HepG2 (cell line): Measurements from ENCODE around the gene HUNK. TPM values are rescaled to one million over a fixed set of nuclear protein-coding genes. Genes with fewer than 3 reads are reported as not detected.
A peak's percentile ranks its signal among the peaks of the same experiment; 100 is the strongest.

ENCODE experiments used
- BRD4 ChIP-seq: sonication (generic); formaldehyde crosslinking; IDR thresholded peaks from 2 replicates; pipeline ENCODE4 v1.4.0; 2020; ENCODE audit warnings: missing genetic modification reagents
- CREB1 ChIP-seq, 2 experiments: fragments of 450-650 bp in 1 of 2; IDR thresholded peaks; 2 replicates each; pipeline ENCODE4 v1.6.1; 2016 to 2017; ENCODE audit warnings: control low read depth in 1 of 2, mild to moderate bottlenecking in 1 of 2, missing compliant biosample characterization in 1 of 2, missing genetic modification characterization in 1 of 2
- IKZF1 ChIP-seq: fragments of 450-650 bp; IDR thresholded peaks from 2 replicates; pipeline ENCODE4 v1.7.1; 2016
- ONECUT2 ChIP-seq: sonication (generic); formaldehyde crosslinking; IDR thresholded peaks from 2 replicates; pipeline ENCODE4 v1.4.0; 2020; ENCODE audit warnings: missing genetic modification reagents
- ZFP41 ChIP-seq: sonication (generic); formaldehyde crosslinking; IDR thresholded peaks from 2 replicates; pipeline ENCODE4 v1.4.0; 2020; ENCODE audit warnings: mild to moderate bottlenecking, missing genetic modification reagents, borderline replicate concordance
- polyA plus RNA-seq, 8 experiments: library from polyadenylated mRNA; depleted of rRNA in 3 of 8; stranded (reverse) in 7 of 8; unstranded in 1 of 8; fragments of >200 nt; fragmentation: Illumina TruSeq in 4 of 8; extraction: Trizol in 4 of 8; gene quantifications; 2 replicates each; pipeline versions ENCODE4 v1.2.1 to v1.2.3, GENCODE V29; 2011 to 2016; ENCODE audit warnings: low read depth in 4 of 8, missing spikeins in 1 of 8, mixed read lengths in 1 of 8; ENCODE audit not compliant: insufficient read depth in 1 of 8
- total RNA-seq, 5 experiments: library from RNA; depleted of rRNA; stranded (reverse); fragments of >200 nt; fragmentation: Illumina TruSeq; extraction: Trizol; gene quantifications; 2 replicates each; pipeline ENCODE4 v1.2.3, GENCODE V29; 2016; ENCODE audit warnings: low read depth in 1 of 5
- TF ChIP-seq, protein P1 (sequence below): IDR thresholded peaks from 2 replicates; pipeline ENCODE4 v1.6.1; 2016; ENCODE audit warnings: low read depth, missing genetic modification reagents, missing compliant biosample characterization
- TF ChIP-seq, protein P2 (sequence below): sonication (generic); formaldehyde crosslinking; IDR thresholded peaks from 2 replicates; pipeline ENCODE4 v1.4.0; 2020; ENCODE audit warnings: mild to moderate bottlenecking, missing genetic modification reagents
- TF ChIP-seq, protein P3 (sequence below): IDR thresholded peaks from 2 replicates; pipeline ENCODE4 v1.6.1; 2012; ENCODE audit warnings: low read depth, low read length, improper control_type of control experiment
- TF ChIP-seq, protein P4 (sequence below): IDR thresholded peaks from 2 replicates; pipeline ENCODE4 v1.6.1; 2016

Gene HUNK
- total and polyA plus RNA-seq, 2 of the 13 experiments (the other 11 are each of a cell fraction or from before 2014, with no cell fraction given) = 1.8 to 1.9 TPM

DNA sequence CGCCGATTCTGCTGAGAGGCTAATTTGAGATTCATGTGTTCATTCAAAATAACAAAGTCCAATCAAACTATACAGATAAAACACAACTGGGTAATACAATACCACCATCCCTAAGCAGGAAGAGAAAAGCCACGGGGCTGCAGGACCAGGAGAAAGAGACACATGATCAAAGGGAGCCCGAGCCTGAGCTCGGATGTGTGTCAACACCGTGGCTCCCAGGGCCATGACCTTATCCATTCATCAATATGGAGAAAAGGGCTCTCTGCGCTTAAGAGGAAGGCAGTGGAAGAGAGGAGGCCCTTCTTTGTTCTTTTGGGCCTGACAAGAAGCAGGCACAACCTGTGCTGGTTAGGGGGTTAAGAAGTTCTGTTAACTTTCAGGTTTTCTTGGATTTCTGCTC lies 56.7 kb downstream of the HUNK start (continued):
- TF ChIP-seq, protein P1, sequence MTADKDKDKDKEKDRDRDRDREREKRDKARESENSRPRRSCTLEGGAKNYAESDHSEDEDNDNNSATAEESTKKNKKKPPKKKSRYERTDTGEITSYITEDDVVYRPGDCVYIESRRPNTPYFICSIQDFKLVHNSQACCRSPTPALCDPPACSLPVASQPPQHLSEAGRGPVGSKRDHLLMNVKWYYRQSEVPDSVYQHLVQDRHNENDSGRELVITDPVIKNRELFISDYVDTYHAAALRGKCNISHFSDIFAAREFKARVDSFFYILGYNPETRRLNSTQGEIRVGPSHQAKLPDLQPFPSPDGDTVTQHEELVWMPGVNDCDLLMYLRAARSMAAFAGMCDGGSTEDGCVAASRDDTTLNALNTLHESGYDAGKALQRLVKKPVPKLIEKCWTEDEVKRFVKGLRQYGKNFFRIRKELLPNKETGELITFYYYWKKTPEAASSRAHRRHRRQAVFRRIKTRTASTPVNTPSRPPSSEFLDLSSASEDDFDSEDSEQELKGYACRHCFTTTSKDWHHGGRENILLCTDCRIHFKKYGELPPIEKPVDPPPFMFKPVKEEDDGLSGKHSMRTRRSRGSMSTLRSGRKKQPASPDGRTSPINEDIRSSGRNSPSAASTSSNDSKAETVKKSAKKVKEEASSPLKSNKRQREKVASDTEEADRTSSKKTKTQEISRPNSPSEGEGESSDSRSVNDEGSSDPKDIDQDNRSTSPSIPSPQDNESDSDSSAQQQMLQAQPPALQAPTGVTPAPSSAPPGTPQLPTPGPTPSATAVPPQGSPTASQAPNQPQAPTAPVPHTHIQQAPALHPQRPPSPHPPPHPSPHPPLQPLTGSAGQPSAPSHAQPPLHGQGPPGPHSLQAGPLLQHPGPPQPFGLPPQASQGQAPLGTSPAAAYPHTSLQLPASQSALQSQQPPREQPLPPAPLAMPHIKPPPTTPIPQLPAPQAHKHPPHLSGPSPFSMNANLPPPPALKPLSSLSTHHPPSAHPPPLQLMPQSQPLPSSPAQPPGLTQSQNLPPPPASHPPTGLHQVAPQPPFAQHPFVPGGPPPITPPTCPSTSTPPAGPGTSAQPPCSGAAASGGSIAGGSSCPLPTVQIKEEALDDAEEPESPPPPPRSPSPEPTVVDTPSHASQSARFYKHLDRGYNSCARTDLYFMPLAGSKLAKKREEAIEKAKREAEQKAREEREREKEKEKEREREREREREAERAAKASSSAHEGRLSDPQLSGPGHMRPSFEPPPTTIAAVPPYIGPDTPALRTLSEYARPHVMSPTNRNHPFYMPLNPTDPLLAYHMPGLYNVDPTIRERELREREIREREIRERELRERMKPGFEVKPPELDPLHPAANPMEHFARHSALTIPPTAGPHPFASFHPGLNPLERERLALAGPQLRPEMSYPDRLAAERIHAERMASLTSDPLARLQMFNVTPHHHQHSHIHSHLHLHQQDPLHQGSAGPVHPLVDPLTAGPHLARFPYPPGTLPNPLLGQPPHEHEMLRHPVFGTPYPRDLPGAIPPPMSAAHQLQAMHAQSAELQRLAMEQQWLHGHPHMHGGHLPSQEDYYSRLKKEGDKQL (CRISPR knock-in tag) = no peak
- no peak for TF ChIP-seq IKZF1
- peak; percentile 74 for TF ChIP-seq ONECUT2 (CRISPR knock-in tag)
- TF ChIP-seq CREB1 (IDR thresholded peaks at IDR 0.05) = no peak
- no peak for TF ChIP-seq CREB1 (CRISPR knock-in tag; IDR thresholded peaks at IDR 0.05)
- TF ChIP-seq, protein P2, sequence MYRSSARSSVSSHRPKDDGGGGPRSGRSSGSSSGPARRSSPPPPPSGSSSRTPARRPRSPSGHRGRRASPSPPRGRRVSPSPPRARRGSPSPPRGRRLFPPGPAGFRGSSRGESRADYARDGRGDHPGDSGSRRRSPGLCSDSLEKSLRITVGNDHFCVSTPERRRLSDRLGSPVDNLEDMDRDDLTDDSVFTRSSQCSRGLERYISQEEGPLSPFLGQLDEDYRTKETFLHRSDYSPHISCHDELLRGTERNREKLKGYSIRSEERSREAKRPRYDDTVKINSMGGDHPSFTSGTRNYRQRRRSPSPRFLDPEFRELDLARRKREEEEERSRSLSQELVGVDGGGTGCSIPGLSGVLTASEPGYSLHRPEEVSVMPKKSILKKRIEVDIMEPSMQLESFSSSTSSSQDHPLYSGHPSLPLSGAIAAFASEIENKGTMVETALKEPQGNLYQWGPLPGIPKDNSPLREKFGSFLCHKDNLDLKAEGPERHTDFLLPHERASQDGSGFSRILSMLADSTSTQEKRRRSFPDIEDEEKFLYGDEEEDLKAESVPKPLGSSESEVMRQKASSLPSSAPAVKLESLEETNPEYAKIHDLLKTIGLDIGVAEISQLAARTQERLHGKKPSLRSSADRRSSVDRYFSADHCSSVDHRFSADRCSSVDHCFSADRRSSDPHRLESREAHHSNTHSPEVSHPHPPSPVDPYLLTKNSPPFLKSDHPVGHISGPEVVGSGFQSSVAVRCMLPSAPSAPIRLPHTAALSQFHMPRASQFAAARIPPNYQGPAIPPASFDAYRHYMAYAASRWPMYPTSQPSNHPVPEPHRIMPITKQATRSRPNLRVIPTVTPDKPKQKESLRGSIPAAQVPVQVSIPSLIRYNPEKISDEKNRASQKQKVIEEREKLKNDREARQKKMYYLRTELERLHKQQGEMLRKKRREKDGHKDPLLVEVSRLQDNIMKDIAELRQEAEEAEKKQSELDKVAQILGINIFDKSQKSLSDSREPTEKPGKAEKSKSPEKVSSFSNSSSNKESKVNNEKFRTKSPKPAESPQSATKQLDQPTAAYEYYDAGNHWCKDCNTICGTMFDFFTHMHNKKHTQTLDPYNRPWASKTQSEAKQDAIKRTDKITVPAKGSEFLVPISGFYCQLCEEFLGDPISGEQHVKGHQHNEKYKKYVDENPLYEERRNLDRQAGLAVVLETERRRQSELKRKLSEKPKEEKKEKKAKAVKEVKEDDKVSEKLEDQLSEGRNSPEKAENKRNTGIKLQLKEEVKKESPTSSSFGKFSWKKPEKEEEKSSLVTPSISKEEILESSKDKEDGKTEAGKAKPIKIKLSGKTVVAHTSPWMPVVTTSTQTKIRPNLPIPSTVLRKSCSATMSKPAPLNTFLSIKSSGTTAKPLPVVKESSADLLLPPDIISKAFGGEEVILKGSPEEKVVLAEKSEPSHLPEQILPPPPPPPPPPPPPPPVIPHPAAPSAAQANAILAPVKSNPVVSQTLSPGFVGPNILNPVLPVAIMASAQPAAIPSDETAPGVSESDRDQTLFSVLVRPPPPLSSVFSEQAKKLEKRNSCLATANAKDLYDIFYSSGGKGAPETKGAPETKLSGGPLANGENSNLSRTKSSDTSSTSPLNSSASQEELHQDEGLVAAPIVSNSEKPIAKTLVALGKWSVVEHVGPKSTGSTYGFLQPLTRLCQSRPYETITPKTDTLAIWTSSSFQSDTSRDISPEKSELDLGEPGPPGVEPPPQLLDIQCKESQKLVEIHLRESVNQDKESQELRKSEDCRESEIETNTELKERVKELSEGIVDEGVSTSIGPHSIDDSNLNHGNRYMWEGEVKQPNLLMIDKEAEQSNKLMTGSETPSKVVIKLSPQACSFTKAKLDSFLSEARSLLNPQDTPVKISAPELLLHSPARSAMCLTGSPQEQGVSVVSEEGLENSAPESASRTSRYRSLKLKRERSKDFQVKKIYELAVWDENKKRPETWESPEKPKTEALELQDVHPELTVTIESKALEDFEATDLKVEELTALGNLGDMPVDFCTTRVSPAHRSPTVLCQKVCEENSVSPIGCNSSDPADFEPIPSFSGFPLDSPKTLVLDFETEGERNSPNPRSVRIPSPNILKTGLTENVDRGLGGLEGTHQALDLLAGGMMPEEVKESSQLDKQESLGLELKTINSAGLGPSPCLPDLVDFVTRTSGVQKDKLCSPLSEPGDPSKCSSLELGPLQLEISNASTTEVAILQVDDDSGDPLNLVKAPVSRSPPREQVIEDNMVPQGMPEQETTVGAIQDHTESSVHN (CRISPR knock-in tag) = no peak
- TF ChIP-seq ZFP41 (CRISPR knock-in tag) = no peak
- TF ChIP-seq, protein P3, sequence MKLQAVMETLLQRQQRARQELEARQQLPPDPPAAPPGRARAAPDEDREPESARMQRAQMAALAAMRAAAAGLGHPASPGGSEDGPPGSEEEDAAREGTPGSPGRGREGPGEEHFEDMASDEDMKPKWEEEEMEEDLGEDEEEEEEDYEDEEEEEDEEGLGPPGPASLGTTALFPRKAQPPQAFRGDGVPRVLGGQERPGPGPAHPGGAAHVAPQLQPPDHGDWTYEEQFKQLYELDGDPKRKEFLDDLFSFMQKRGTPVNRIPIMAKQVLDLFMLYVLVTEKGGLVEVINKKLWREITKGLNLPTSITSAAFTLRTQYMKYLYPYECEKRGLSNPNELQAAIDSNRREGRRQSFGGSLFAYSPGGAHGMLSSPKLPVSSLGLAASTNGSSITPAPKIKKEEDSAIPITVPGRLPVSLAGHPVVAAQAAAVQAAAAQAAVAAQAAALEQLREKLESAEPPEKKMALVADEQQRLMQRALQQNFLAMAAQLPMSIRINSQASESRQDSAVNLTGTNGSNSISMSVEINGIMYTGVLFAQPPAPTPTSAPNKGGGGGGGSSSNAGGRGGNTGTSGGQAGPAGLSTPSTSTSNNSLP = peak; percentile 84
- TF ChIP-seq, protein P4, sequence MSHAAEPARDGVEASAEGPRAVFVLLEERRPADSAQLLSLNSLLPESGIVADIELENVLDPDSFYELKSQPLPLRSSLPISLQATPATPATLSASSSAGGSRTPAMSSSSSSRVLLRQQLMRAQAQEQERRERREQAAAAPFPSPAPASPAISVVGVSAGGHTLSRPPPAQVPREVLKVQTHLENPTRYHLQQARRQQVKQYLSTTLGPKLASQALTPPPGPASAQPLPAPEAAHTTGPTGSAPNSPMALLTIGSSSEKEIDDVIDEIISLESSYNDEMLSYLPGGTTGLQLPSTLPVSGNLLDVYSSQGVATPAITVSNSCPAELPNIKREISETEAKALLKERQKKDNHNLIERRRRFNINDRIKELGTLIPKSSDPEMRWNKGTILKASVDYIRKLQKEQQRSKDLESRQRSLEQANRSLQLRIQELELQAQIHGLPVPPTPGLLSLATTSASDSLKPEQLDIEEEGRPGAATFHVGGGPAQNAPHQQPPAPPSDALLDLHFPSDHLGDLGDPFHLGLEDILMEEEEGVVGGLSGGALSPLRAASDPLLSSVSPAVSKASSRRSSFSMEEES = peak; percentile 91
- no peak for TF ChIP-seq BRD4 (CRISPR knock-in tag)
